Dendritic cell treated with granulocyte-macrophage colony-stimulating factor and Interleukin-4, amounts not matched to agents 40 ng/mL and 50 ng/mL, for 4 days (primary cell): Measurements from ENCODE around the gene C18orf63.

Source experiments
- H3K27ac Mint-ChIP-seq: one replicate; pipeline ENCODE4 v1.8.0; 2022; ENCODE audit warnings: mild to moderate bottlenecking, mixed read lengths
- H3K27me3 Mint-ChIP-seq: one replicate; pipeline ENCODE4 v1.8.0; 2022; ENCODE audit warnings: mild to moderate bottlenecking, mixed read lengths
- H3K36me3 Mint-ChIP-seq: one replicate; pipeline ENCODE4 v1.8.0; 2022; ENCODE audit warnings: low read depth, mixed read lengths
- H3K4me1 Mint-ChIP-seq: one replicate; pipeline ENCODE4 v1.8.0; 2022; ENCODE audit warnings: low read depth, mixed read lengths
- H3K4me3 Mint-ChIP-seq: one replicate; pipeline ENCODE4 v1.8.0; 2022; ENCODE audit warnings: mild to moderate bottlenecking, moderate library complexity, mixed read lengths
- H3K9me3 Mint-ChIP-seq: one replicate; pipeline ENCODE4 v1.8.0; 2022; ENCODE audit warnings: mixed read lengths
- intact Hi-C: fragments of 100-400 bp; cut with micrococcal nuclease; formaldehyde crosslinking; loops from one replicate; pipeline ENCODE4 v1.15.0; 2022

The C18orf63 gene

DNA sequence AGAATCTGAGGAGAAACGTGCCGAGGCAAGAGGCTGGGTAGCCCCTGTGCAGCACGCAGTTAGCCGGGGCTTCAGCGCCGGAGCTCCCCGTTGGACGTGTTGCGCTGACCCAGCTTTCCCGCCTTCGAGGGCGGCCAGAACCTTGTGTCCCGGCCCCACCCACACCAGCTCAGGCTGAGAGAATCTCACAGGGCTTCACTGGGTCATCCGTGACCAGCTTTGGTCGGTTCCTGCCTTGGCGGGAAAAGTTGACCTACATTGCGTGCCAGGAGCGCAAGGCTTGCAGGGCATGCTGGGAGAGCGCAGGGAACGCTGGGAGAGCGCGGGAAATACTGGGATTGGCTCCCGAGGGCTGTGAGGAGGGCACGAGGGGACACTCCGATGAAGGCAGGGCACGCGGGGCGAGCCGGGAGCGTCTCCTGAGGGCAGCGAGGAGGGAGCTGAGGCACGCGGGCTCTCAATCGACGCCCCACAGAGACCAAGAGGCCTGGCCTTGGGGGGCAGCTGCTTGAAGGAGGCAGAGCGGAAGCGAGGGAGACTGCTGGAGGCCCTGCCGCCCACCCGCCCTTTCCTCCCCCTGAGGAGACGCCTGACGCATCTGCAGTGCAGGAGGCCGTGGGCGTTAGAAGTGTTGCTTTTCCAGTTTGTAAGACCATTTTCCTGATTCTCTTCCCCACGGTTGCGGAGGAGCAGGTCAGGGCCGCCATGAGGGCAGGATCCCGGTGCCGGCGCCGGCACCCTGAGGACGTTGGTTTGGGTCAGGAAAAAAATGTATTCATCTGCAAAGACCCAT is at the start of gene C18orf63:
Gene C18orf63 (plus strand): TSS at position 376 of the 793 bp plus-strand sequence. CDS start 2,027 bp downstream, outside the sequence.
- no peaks in the 10 kb centered on the region for H3K27me3 Mint-ChIP-seq
- intact Hi-C loops = no loop called here
- H3K4me3 Mint-ChIP-seq = no peak within 1 kb of the TSS
- H3K36me3 Mint-ChIP-seq = no peaks in the 10 kb centered on the region
- H3K9me3 Mint-ChIP-seq = peaks cover 15% of the 10 kb centered on the region
- no peak within 1 kb of the TSS for H3K27ac Mint-ChIP-seq
- no peaks in the 10 kb centered on the region for H3K4me1 Mint-ChIP-seq

DNA sequence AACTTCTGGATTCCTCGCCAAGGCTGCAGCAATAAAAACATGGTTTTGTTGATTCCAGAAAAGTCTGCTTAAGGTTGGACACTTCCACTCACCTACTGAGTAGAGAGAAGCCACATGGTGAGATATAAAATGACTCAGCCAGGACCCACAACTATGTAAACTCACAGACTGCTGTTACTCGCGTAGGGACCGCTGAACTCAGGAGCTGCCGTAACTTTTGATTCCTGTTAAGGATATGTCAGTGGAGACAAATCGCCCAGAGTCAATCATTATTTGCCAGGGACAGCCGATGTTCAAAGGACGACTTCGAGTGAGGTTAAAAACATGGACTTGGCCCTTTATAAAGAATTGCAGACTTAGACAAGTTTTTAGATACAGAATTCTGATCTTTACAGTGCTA is 49.5 kb upstream of the C18orf63 start:
- intact Hi-C loops = no loop called here
- peaks cover 16% of the 10 kb centered on the region for H3K36me3 Mint-ChIP-seq
- H3K4me3 Mint-ChIP-seq = no peak overlapping the region
- H3K27me3 Mint-ChIP-seq = no peaks in the 10 kb centered on the region
- H3K27ac Mint-ChIP-seq = no peak overlapping the region
- no peaks in the 10 kb centered on the region for H3K9me3 Mint-ChIP-seq
- H3K4me1 Mint-ChIP-seq = peaks cover 9% of the 10 kb centered on the region

GRCh38 chr18:74268175-74268574 is 47.5 kb upstream of the C18orf63 start:
- peaks cover 8% of the 10 kb centered on the region for H3K36me3 Mint-ChIP-seq
- H3K27me3 Mint-ChIP-seq = no peaks in the 10 kb centered on the region
- no peak overlapping the region for H3K27ac Mint-ChIP-seq
- no peak overlapping the region for H3K4me3 Mint-ChIP-seq
- no peaks in the 10 kb centered on the region for H3K9me3 Mint-ChIP-seq
- H3K4me1 Mint-ChIP-seq = peaks cover 9% of the 10 kb centered on the region
- intact Hi-C loops = no loop called here

DNA sequence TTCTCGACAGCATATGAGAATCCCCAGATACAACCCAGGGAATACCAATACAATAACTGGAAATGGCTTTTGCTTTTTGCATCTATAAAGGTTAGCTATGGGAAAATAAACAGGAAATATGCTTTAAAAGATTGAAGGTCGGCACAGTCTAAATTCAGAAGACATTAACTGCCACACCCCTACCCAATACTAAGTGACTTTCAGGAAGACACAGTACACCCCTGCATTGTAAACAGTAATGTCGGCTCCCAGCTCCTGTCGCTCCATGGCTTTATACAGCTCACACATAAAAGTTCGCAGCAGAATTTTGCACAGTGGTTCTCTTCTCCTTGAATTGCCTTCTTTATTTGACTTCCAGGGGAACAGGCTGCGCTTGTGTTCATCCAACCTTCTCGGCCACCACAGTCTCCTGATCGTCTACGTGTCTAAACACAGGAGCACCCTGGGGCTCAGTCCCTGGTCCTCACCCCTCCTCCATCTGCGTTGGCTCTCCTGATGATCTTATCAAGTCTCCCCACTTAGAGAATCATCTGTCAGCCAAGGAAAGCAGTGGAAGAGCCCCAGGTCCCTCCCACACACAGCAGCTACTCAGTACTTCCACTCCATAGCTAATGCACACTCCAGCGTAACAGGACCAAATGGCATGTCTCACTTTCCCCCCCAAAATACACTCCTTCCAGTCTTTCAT is 46.6 kb upstream of the C18orf63 start:
- peaks cover 7% of the 10 kb centered on the region for H3K4me1 Mint-ChIP-seq
- no peak overlapping the region for H3K27ac Mint-ChIP-seq
- no peaks in the 10 kb centered on the region for H3K27me3 Mint-ChIP-seq
- intact Hi-C loops = no loop called here
- H3K36me3 Mint-ChIP-seq = peaks cover 8% of the 10 kb centered on the region
- H3K9me3 Mint-ChIP-seq = no peaks in the 10 kb centered on the region
- H3K4me3 Mint-ChIP-seq = no peak overlapping the region

GRCh38 chr18:74271635-74272034 is 44.0 kb upstream of the C18orf63 start:
- Mint-ChIP-seq H3K4me1 (no peaks in the 10 kb centered on the region), H3K36me3 (peaks cover 8% of the 10 kb centered on the region), H3K9me3 (no peaks in the 10 kb centered on the region), H3K27me3 (no peaks in the 10 kb centered on the region), H3K4me3 (no peak overlapping the region), H3K27ac (no peak overlapping the region)
- intact Hi-C loops = no loop called here

GRCh38 chr18:74273394-74273793 is 42.2 kb upstream of the C18orf63 start:
- H3K9me3 Mint-ChIP-seq = no peaks in the 10 kb centered on the region
- H3K36me3 Mint-ChIP-seq = peaks cover 5% of the 10 kb centered on the region
- H3K4me1 Mint-ChIP-seq = peaks cover 4% of the 10 kb centered on the region
- H3K4me3 Mint-ChIP-seq = no peak overlapping the region
- H3K27ac Mint-ChIP-seq = no peak overlapping the region
- intact Hi-C loops = no loop called here
- no peaks in the 10 kb centered on the region for H3K27me3 Mint-ChIP-seq

DNA sequence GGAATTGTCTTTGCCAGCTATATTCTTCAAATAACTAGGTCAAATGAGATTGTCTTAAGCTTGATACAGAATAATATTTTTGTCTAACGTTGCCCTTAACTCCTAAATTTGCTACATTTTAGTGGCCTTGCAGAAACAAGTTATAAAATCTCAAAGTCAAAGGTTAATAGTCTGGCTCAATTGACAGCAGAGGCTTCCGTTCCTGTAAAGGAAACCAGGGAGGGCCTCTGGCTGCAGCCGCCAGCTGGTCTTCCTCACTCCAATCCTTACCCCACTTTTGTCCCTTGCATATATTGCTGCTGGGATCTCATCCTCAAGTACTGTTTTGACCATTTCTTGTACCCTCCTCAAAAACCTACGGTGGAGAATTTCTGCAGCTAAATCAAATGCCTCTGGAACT is 40.9 kb upstream of the C18orf63 start:
- Mint-ChIP-seq H3K4me1 (peaks cover 10% of the 10 kb centered on the region), H3K27me3 (no peaks in the 10 kb centered on the region), H3K9me3 (no peaks in the 10 kb centered on the region), H3K27ac (no peak overlapping the region), H3K4me3 (no peak overlapping the region), H3K36me3 (peaks cover 5% of the 10 kb centered on the region)
- intact Hi-C loops = no loop called here

DNA sequence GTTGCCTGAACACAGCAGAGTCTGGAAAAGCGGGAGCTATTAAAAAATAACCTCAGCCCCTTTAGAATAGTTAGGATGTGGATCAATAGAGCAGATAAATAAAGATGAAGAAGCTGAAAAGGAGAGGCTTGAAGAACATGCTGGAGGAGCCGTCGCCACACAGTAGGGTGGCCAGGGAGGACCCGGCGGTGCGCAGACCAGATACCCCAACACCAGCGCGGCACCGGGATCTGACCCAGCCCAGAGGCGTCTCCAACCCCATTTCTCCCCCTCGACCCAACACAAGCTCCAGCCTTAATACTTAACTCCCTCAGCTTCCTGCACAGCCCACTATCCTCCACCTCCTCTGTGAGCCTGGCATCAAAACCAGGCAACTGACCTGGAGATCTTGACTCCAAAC is 39.9 kb upstream of the C18orf63 start:
- intact Hi-C loops = no loop called here
- Mint-ChIP-seq H3K9me3 (no peaks in the 10 kb centered on the region), H3K27ac (no peak overlapping the region), H3K4me3 (no peak overlapping the region), H3K36me3 (peaks cover 8% of the 10 kb centered on the region), H3K27me3 (no peaks in the 10 kb centered on the region), H3K4me1 (peaks cover 11% of the 10 kb centered on the region)

GRCh38 chr18:74276609-74277008 is 39.0 kb upstream of the C18orf63 start:
- H3K9me3 Mint-ChIP-seq = no peaks in the 10 kb centered on the region
- no peaks in the 10 kb centered on the region for H3K27me3 Mint-ChIP-seq
- intact Hi-C loops = no loop called here
- H3K4me1 Mint-ChIP-seq = peaks cover 20% of the 10 kb centered on the region
- H3K4me3 Mint-ChIP-seq = no peak overlapping the region
- no peak overlapping the region for H3K27ac Mint-ChIP-seq
- peaks cover 12% of the 10 kb centered on the region for H3K36me3 Mint-ChIP-seq

GRCh38 chr18:74277296-74277695 is 38.3 kb upstream of the C18orf63 start:
- peaks cover 27% of the 10 kb centered on the region for H3K4me1 Mint-ChIP-seq
- intact Hi-C loops = no loop called here
- no peaks in the 10 kb centered on the region for H3K27me3 Mint-ChIP-seq
- no peak overlapping the region for H3K4me3 Mint-ChIP-seq
- H3K9me3 Mint-ChIP-seq = no peaks in the 10 kb centered on the region
- H3K36me3 Mint-ChIP-seq = peaks cover 12% of the 10 kb centered on the region
- no peak overlapping the region for H3K27ac Mint-ChIP-seq

DNA sequence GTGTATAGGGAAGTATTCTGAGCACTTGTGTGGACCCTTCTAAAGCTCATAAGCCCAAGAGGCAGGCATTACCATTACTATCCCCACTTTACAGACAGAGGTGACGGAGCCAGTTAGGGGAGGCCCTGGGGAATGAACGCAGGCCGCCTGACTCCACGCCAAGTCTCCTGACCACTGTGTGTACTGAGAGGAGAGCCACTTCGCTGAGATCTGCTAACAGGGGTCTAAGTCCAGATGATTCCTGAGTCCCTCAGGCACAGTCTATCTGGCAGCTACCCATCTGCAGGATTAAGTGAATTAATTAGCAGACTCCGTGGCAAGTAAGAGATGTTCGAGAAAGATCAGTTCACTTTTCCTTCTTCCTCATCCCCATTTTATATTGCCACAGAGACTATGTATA is 37.6 kb upstream of the C18orf63 start:
- Mint-ChIP-seq H3K27me3 (no peaks in the 10 kb centered on the region), H3K9me3 (no peaks in the 10 kb centered on the region), H3K4me3 (no peak overlapping the region), H3K27ac (no peak overlapping the region), H3K36me3 (peaks cover 12% of the 10 kb centered on the region), H3K4me1 (peaks cover 31% of the 10 kb centered on the region)
- intact Hi-C loops = no loop called here

- Mint-ChIP-seq H3K4me3 (no peak overlapping the region), H3K27ac (no peak overlapping the region), H3K9me3 (no peaks in the 10 kb centered on the region), H3K36me3 (peaks cover 12% of the 10 kb centered on the region), H3K4me1 (peaks cover 31% of the 10 kb centered on the region), H3K27me3 (no peaks in the 10 kb centered on the region)
- intact Hi-C loops = no loop called here
These were observed 36.7 kb upstream of the C18orf63 start for GRCh38 chr18:74278983-74279382.

DNA sequence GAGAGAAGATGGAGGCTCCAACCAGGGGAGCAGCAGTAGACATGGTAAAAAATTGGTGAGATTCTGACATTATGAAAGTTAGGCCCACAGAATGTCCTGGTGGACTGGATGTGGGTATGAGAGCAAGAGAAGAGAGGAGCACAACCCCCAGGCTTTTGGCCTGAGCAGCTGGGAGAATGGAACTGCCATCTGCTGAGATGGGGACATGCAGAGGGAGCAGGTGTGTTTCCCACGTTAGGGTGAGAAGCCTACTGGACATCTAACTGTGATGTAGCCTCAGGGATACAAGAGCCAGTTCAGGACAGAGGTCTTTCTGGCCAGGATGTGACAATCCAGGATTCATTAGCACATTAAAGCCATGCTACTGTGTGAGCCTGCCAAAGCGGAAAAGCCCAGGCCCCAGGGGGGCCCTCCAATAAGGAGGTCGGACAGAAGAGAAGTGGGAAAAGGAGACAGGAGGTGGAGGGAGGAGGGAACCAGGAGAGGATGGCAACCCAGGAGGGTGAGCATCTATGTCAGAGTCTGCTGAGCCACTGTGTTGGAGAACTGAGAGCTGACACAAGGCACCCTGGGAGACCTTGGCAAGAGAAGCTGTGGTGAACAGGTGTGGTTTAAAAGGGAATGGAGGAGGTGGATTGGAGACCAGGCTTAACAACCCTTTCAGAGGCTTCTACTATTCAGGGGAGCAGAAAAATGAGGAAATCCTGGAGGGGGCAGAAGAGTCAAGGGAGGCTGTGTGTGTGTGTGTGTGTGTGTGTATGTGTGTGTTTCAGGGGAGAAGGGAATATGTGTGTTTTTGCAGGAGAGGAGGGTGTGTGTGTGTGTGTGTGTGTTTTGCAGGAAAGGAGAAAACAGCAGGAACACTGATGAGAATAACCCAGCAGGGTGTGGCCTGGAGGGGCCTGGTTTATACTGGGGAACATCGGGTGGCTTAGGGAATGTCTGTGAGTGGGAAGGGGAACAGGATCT is 34.3 kb upstream of the C18orf63 start:
- intact Hi-C loops = no loop called here
- Mint-ChIP-seq H3K4me3 (no peak overlapping the region), H3K27me3 (no peaks in the 10 kb centered on the region), H3K27ac (no peak overlapping the region), H3K4me1 (peaks cover 42% of the 10 kb centered on the region), H3K36me3 (peaks cover 12% of the 10 kb centered on the region), H3K9me3 (no peaks in the 10 kb centered on the region)
